Measurements from ENCODE around the gene CYB5RL.

- TF ChIP-seq CTCF (IDR thresholded peaks at IDR 0.05) (no peak), ZFX (IDR thresholded peaks at IDR 0.05; ENCODE audit: borderline replicate concordance) (no peak)
These were observed 42.4 kb downstream of the CYB5RL start for GRCh38 chr1:54157401-54157800.

Measured in 22Rv1 (cell line).